BJ (cell line): ENCODE data around the gene ZNF75A. TPM values are rescaled to one million over a fixed set of nuclear protein-coding genes. Genes with fewer than 3 reads are reported as not detected.
A peak's percentile ranks its signal among the peaks of the same experiment; 100 is the strongest.

Source experiments
- CTCF ChIA-PET: fragments of 350-600 bp; formaldehyde crosslinking; extraction: SDS; loops from one replicate; lab custom pipeline; 2021; ENCODE audit warnings: antibody characterized with exemption, inconsistent platforms; lab: Yijun Ruan, JAX
- POLR2A ChIA-PET: fragments of 300-600 bp; sonication (Branson Sonifier 250); formaldehyde crosslinking; extraction: SDS; loops from one replicate; lab custom pipeline; 2021; ENCODE audit warnings: antibody characterized with exemption; lab: Charles Lee
- DNase-seq: peaks from one replicate; pipeline ENCODE4 v3.0.0-alpha.2; 2011; ENCODE audit warnings: low read depth
- H3K27me3 ChIP-seq: 2 replicates; pipeline ENCODE4 v1.6.0; 2011; ENCODE audit warnings: low read length; ENCODE audit not compliant: control insufficient read depth, insufficient read depth
- H3K36me3 ChIP-seq: 2 replicates; pipeline ENCODE4 v1.5.1; 2011; ENCODE audit warnings: low read length; ENCODE audit not compliant: control insufficient read depth, insufficient read depth
- H3K4me3 ChIP-seq: 2 replicates; pipeline ENCODE4 v1.5.1; 2011; ENCODE audit warnings: low read depth, mild to moderate bottlenecking, control low read depth, low read length
- polyA plus RNA-seq: library from polyadenylated mRNA; depleted of rRNA; stranded (reverse); fragments of >200 nt; gene quantifications from 2 replicates; pipeline ENCODE4 v1.2.3, GENCODE V29; 2011; rRNA removed
- TF ChIP-seq, protein P1 (sequence below): IDR thresholded peaks from 2 replicates; pipeline ENCODE4 v1.5.1; 2011; ENCODE audit warnings: low read depth, mild to moderate bottlenecking, control low read depth, inconsistent platforms, low read length, moderate library complexity; ENCODE audit not compliant: insufficient read depth

Gene ZNF75A
- polyA plus RNA-seq, 1 experiment: 9.6 TPM

DNA sequence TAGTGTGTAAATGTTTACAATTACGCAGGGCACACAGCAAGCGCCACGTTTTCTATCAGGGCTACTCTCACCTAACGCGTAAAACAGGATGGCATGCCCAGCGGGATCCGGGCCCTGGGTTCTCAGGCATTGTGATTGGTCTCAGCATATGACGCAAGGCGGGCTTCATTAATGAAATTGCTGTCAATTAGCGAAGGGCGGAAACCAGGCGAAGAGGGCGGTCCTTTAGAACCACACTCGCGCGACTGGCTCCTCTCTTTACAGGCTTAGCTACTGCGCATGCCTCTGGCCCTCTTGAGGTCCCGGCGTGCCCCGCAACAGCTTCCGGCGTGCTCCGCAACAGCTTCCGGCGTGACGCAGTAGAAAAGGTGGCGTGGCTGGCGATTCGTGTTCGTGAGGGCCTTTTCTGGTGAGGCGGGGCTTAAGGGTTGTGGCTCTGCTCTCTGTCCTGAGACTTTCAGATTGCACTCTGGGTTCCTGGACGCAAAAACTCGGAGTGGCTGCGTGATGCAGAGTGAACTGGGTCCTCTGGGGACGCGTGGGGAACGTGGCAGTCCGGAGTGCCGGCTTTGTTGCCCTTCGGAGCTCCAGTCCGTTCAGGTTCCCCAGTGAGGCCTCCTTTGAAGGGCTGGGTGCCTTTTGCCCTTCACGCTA lies 59.6 kb downstream of the ZNF75A start:
- peak overlapping the region; percentile 61 for H3K4me3 ChIP-seq
- peak; percentile 84 for DNase-seq
- TF ChIP-seq, protein P1, sequence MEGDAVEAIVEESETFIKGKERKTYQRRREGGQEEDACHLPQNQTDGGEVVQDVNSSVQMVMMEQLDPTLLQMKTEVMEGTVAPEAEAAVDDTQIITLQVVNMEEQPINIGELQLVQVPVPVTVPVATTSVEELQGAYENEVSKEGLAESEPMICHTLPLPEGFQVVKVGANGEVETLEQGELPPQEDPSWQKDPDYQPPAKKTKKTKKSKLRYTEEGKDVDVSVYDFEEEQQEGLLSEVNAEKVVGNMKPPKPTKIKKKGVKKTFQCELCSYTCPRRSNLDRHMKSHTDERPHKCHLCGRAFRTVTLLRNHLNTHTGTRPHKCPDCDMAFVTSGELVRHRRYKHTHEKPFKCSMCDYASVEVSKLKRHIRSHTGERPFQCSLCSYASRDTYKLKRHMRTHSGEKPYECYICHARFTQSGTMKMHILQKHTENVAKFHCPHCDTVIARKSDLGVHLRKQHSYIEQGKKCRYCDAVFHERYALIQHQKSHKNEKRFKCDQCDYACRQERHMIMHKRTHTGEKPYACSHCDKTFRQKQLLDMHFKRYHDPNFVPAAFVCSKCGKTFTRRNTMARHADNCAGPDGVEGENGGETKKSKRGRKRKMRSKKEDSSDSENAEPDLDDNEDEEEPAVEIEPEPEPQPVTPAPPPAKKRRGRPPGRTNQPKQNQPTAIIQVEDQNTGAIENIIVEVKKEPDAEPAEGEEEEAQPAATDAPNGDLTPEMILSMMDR: no peak
- no peaks in the 10 kb centered on the region for H3K27me3 ChIP-seq
- no peaks in the 10 kb centered on the region for H3K36me3 ChIP-seq
- POLR2A ChIA-PET: interaction anchor here (1.3 kb wide), 1 partner anchor 35 kb away, joined by 3 read pairs; no protein-coding TSS in a partner anchor
- CTCF ChIA-PET: interaction anchor here (1.5 kb wide), 1 partner anchor 10 kb away, joined by 4 read pairs; no protein-coding TSS in a partner anchor

Other genes with a start within 250 kb of the ZNF75A start
- 11.3 and 18.1 TPM in 2 replicates for gene IL32, start 239.9 kb upstream of the ZNF75A start, polyA plus RNA-seq
- gene ZSCAN10, start 206.2 kb upstream of the ZNF75A start, polyA plus RNA-seq: not detected in 2 replicates
- 4.2 and 9.0 TPM in 2 replicates for gene ZNF205, start 192.9 kb upstream of the ZNF75A start, polyA plus RNA-seq
- 0.63 and 0.77 TPM in 2 replicates for gene ZNF213, start 170.5 kb upstream of the ZNF75A start, polyA plus RNA-seq
- gene OR1F1, start 117.3 kb upstream of the ZNF75A start, polyA plus RNA-seq: 0.33 and 0.64 TPM in 2 replicates
- gene ZNF200, start 70.3 kb upstream of the ZNF75A start, polyA plus RNA-seq: 4.0 and 4.8 TPM in 2 replicates
- gene MEFV, start 48.9 kb upstream of the ZNF75A start, polyA plus RNA-seq: not detected in 2 replicates
- gene ZNF263, start 22.0 kb upstream of the ZNF75A start, polyA plus RNA-seq: 12.9 and 14.2 TPM in 2 replicates
- 2.0 and 3.7 TPM in 2 replicates for gene TIGD7, start 67 bp upstream of the ZNF75A start, polyA plus RNA-seq
- gene OR2C1, start 50.4 kb downstream of the ZNF75A start, polyA plus RNA-seq: 0.17 TPM in 1 of 2 replicates, not detected in the other
- 13.8 and 14.0 TPM in 2 replicates for gene ZSCAN32, start 95.5 kb downstream of the ZNF75A start, polyA plus RNA-seq
- gene ZNF174, start 95.7 kb downstream of the ZNF75A start, polyA plus RNA-seq: 10.0 and 10.6 TPM in 2 replicates
- 0.93 and 1.5 TPM in 2 replicates for gene ZNF597, start 138.0 kb downstream of the ZNF75A start, polyA plus RNA-seq
- gene NAA60, start 138.2 kb downstream of the ZNF75A start, polyA plus RNA-seq: 21.7 and 30.7 TPM in 2 replicates
- gene C16orf90, start 190.0 kb downstream of the ZNF75A start, polyA plus RNA-seq: not detected in 2 replicates
- gene CLUAP1, start 195.5 kb downstream of the ZNF75A start, polyA plus RNA-seq: 14.7 and 27.0 TPM in 2 replicates